WTC11 (cell line): ENCODE data around the gene DNM1. TPM values are rescaled to one million over a fixed set of nuclear protein-coding genes. Genes with fewer than 3 reads are reported as not detected.

ENCODE experiments used
- ATAC-seq: fragments of 200-7000 bp; cut with Tn5 transposase; 2 replicates; pipeline ENCODE4 v1.10.0; 2021; ENCODE audit warnings: mild to moderate bottlenecking, moderate library complexity
- CTCF ChIA-PET: fragments of 300-600 bp; sonication (Branson Sonifier 250); formaldehyde crosslinking; loops from one replicate; lab custom pipeline; 2021; ENCODE audit warnings: antibody characterized with exemption; lab: Charles Lee
- POLR2A ChIA-PET: fragments of 350-600 bp; sonication (Branson Sonifier 250); formaldehyde crosslinking; loops from one replicate; lab custom pipeline; 2021; ENCODE audit warnings: antibody characterized with exemption; lab: Charles Lee
- DNase-seq: peaks from one replicate; pipeline ENCODE4 v3.0.0; 2021; ENCODE audit warnings: low spot score
- H3K27ac Mint-ChIP-seq: 2 replicates; pipeline ENCODE4 v1.8.0; 2021; ENCODE audit warnings: mixed read lengths
- H3K27me3 Mint-ChIP-seq: 2 replicates; pipeline ENCODE4 v1.8.0; 2021; ENCODE audit warnings: low read depth, mild to moderate bottlenecking, moderate library complexity, mixed read lengths
- H3K36me3 Mint-ChIP-seq: 2 replicates; pipeline ENCODE4 v1.8.0; 2021; ENCODE audit warnings: mixed read lengths
- H3K4me1 Mint-ChIP-seq: 2 replicates; pipeline ENCODE4 v1.8.0; 2022; ENCODE audit warnings: mixed read lengths
- H3K4me3 Mint-ChIP-seq: 2 replicates; pipeline ENCODE4 v1.8.0; 2021; ENCODE audit warnings: mild to moderate bottlenecking, moderate library complexity, mixed read lengths
- H3K9me3 Mint-ChIP-seq: 2 replicates; pipeline ENCODE4 v1.8.0; 2021; ENCODE audit warnings: mixed read lengths
- CREM ChIP-seq: sonication (generic); formaldehyde crosslinking; IDR thresholded peaks from 2 replicates; pipeline ENCODE4 v1.8.1; 2022; ENCODE audit warnings: mild to moderate bottlenecking, missing genetic modification reagents, moderate library complexity
- FOXP1 ChIP-seq: sonication (generic); formaldehyde crosslinking; IDR thresholded peaks from 2 replicates; pipeline ENCODE4 v1.8.0; 2022; ENCODE audit warnings: missing genetic modification reagents, mild to moderate bottlenecking, moderate library complexity, borderline replicate concordance
- GABPB1 ChIP-seq: sonication (generic); formaldehyde crosslinking; IDR thresholded peaks from 2 replicates; pipeline ENCODE4 v1.8.1; 2023; ENCODE audit warnings: mild to moderate bottlenecking, missing genetic modification reagents
- GRHL2 ChIP-seq: fragments of 250-450 bp; sonication (Bioruptor Pico); IDR thresholded peaks from 2 replicates; pipeline ENCODE4 v1.8.0; 2022; ENCODE audit warnings: mild to moderate bottlenecking, moderate library complexity; ENCODE audit not compliant: insufficient replicate concordance, severe bottlenecking
- IRF2 ChIP-seq: sonication (generic); formaldehyde crosslinking; IDR thresholded peaks from 2 replicates; pipeline ENCODE4 v1.8.0; 2022; ENCODE audit warnings: low read depth, missing genetic modification reagents, borderline replicate concordance
- JAZF1 ChIP-seq: fragments of 250-450 bp; sonication (Bioruptor Pico); IDR thresholded peaks from 2 replicates; pipeline ENCODE4 v1.9.0; 2021; ENCODE audit warnings: moderate library complexity, mild to moderate bottlenecking, inconsistent platforms
- NFE2L1 ChIP-seq: sonication (generic); formaldehyde crosslinking; IDR thresholded peaks from 2 replicates; pipeline ENCODE4 v1.8.1; 2023; ENCODE audit warnings: missing genetic modification reagents
- SOX15 ChIP-seq: fragments of 250-450 bp; sonication (Bioruptor Pico); IDR thresholded peaks from 2 replicates; pipeline ENCODE4 v1.9.0; 2021; ENCODE audit warnings: mild to moderate bottlenecking
- ZNF121 ChIP-seq: sonication (generic); formaldehyde crosslinking; IDR thresholded peaks from 2 replicates; pipeline ENCODE4 v1.8.0; 2023; ENCODE audit warnings: missing genetic modification reagents
- ZNF423 ChIP-seq: fragments of 250-450 bp; sonication (Bioruptor Pico); IDR thresholded peaks from 2 replicates; pipeline ENCODE4 v2.1.2; 2022; ENCODE audit warnings: mild to moderate bottlenecking, moderate library complexity
- total RNA-seq: library from RNA; stranded (reverse); gene quantifications from 3 replicates; pipeline ENCODE4 v1.2.3, GENCODE V29; 2021
- TF ChIP-seq, protein P1 (sequence below): fragments of 250-450 bp; sonication (Bioruptor Pico); IDR thresholded peaks from 2 replicates; pipeline ENCODE4 v1.8.0; 2021; ENCODE audit warnings: mild to moderate bottlenecking
- TF ChIP-seq, protein P2 (sequence below): sonication (generic); formaldehyde crosslinking; IDR thresholded peaks from 2 replicates; pipeline ENCODE4 v1.8.1; 2022; ENCODE audit warnings: mild to moderate bottlenecking, moderate library complexity, missing genetic modification reagents
- TF ChIP-seq, protein P3 (sequence below): sonication (generic); formaldehyde crosslinking; IDR thresholded peaks from 2 replicates; pipeline ENCODE4 v1.8.1; 2022; ENCODE audit warnings: missing genetic modification reagents, borderline replicate concordance
- TF ChIP-seq, protein P4 (sequence below): sonication (generic); formaldehyde crosslinking; IDR thresholded peaks from 2 replicates; pipeline ENCODE4 v1.8.1; 2022; ENCODE audit warnings: mild to moderate bottlenecking, missing genetic modification reagents, moderate library complexity, borderline replicate concordance
- TF ChIP-seq, protein P5 (sequence below): sonication (generic); formaldehyde crosslinking; IDR thresholded peaks from 2 replicates; pipeline ENCODE4 v1.8.1; 2023; ENCODE audit warnings: mild to moderate bottlenecking, missing genetic modification reagents
- TF ChIP-seq, protein P6 (sequence below): sonication (generic); formaldehyde crosslinking; IDR thresholded peaks from 2 replicates; pipeline ENCODE4 v1.8.0; 2023; ENCODE audit warnings: missing genetic modification reagents, mild to moderate bottlenecking, borderline replicate concordance
- TF ChIP-seq, protein P7 (sequence below): fragments of 250-450 bp; sonication (Bioruptor Pico); IDR thresholded peaks from 2 replicates; pipeline ENCODE4 v1.9.0; 2021; ENCODE audit warnings: mild to moderate bottlenecking

The DNM1 gene
- total RNA-seq, 1 experiment from 2014 or later: 79.0 TPM

DNA sequence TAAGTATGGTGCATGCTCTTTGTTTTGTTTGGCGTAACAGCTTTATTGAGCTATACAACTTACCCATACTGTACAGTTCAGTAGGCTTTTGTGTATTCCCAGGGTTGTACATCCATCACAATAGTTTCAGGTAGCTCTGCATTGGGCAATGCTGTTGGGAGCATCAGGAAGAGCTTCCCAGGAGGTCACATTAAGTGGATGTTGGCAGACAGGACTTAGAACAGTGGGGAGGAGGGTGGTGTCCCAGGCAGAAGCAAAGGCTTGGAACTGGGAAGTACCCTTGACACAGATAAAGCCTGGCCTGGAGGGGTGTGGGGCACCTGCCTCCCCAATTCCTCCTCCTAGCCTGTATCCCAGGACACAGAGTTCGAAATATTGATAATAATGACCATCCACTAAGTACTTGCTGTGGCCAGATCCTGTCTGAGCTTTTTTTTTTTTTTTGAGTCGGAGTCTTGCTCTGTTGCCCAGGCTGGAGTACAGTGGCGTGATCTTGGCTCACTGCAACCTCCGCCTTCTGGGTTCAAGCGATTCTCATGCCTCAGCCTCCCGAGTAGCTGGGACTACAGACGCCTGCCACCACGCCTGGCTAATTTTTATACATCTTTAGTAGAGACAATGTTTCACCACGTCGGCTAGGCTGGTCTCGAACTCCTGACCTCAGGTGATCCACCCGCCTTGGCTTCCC, 41.8 kb upstream of the DNM1 start:
- ChIA-PET POLR2A (interaction anchor here (1.0 kb wide), 1 partner anchor 94 kb away, joined by 3 read pairs; no protein-coding TSS in a partner anchor), CTCF (interaction anchor here (1.6 to 3.6 kb wide), 5 partner anchors 10 to 277 kb away, joined by 5 to 37 read pairs (median 30); partner anchors contain the start of gene DNM1)
- Mint-ChIP-seq H3K36me3 (peaks cover 15% of the 10 kb centered on the region), H3K4me1 (peaks cover 5% of the 10 kb centered on the region), H3K9me3 (no peaks in the 10 kb centered on the region), H3K27ac (no peak overlapping the region), H3K27me3 (no peaks in the 10 kb centered on the region), H3K4me3 (peak overlapping the region; percentile 74)
- ATAC-seq (no peak), DNase-seq (no peak)
- TF ChIP-seq, protein P1, sequence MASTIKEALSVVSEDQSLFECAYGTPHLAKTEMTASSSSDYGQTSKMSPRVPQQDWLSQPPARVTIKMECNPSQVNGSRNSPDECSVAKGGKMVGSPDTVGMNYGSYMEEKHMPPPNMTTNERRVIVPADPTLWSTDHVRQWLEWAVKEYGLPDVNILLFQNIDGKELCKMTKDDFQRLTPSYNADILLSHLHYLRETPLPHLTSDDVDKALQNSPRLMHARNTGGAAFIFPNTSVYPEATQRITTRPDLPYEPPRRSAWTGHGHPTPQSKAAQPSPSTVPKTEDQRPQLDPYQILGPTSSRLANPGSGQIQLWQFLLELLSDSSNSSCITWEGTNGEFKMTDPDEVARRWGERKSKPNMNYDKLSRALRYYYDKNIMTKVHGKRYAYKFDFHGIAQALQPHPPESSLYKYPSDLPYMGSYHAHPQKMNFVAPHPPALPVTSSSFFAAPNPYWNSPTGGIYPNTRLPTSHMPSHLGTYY: no peak
- TF ChIP-seq JAZF1 (no peak), GRHL2 (CRISPR knock-in tag) (no peak), GABPB1 (CRISPR knock-in tag) (no peak), NFE2L1 (CRISPR knock-in tag) (no peak), CREM (CRISPR knock-in tag) (no peak)
- TF ChIP-seq, protein P2, sequence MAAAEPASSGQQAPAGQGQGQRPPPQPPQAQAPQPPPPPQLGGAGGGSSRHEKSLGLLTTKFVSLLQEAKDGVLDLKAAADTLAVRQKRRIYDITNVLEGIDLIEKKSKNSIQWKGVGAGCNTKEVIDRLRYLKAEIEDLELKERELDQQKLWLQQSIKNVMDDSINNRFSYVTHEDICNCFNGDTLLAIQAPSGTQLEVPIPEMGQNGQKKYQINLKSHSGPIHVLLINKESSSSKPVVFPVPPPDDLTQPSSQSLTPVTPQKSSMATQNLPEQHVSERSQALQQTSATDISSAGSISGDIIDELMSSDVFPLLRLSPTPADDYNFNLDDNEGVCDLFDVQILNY: no peak
- TF ChIP-seq, protein P3, sequence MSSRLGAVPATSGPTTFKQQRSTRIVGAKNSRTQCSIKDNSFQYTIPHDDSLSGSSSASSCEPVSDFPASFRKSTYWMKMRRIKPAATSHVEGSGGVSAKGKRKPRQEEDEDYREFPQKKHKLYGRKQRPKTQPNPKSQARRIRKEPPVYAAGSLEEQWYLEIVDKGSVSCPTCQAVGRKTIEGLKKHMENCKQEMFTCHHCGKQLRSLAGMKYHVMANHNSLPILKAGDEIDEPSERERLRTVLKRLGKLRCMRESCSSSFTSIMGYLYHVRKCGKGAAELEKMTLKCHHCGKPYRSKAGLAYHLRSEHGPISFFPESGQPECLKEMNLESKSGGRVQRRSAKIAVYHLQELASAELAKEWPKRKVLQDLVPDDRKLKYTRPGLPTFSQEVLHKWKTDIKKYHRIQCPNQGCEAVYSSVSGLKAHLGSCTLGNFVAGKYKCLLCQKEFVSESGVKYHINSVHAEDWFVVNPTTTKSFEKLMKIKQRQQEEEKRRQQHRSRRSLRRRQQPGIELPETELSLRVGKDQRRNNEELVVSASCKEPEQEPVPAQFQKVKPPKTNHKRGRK (CRISPR knock-in tag): no peak
- TF ChIP-seq, protein P4, sequence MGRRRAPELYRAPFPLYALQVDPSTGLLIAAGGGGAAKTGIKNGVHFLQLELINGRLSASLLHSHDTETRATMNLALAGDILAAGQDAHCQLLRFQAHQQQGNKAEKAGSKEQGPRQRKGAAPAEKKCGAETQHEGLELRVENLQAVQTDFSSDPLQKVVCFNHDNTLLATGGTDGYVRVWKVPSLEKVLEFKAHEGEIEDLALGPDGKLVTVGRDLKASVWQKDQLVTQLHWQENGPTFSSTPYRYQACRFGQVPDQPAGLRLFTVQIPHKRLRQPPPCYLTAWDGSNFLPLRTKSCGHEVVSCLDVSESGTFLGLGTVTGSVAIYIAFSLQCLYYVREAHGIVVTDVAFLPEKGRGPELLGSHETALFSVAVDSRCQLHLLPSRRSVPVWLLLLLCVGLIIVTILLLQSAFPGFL (CRISPR knock-in tag): no peak
- TF ChIP-seq, protein P5, sequence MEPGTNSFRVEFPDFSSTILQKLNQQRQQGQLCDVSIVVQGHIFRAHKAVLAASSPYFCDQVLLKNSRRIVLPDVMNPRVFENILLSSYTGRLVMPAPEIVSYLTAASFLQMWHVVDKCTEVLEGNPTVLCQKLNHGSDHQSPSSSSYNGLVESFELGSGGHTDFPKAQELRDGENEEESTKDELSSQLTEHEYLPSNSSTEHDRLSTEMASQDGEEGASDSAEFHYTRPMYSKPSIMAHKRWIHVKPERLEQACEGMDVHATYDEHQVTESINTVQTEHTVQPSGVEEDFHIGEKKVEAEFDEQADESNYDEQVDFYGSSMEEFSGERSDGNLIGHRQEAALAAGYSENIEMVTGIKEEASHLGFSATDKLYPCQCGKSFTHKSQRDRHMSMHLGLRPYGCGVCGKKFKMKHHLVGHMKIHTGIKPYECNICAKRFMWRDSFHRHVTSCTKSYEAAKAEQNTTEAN (CRISPR knock-in tag): no peak

DNA sequence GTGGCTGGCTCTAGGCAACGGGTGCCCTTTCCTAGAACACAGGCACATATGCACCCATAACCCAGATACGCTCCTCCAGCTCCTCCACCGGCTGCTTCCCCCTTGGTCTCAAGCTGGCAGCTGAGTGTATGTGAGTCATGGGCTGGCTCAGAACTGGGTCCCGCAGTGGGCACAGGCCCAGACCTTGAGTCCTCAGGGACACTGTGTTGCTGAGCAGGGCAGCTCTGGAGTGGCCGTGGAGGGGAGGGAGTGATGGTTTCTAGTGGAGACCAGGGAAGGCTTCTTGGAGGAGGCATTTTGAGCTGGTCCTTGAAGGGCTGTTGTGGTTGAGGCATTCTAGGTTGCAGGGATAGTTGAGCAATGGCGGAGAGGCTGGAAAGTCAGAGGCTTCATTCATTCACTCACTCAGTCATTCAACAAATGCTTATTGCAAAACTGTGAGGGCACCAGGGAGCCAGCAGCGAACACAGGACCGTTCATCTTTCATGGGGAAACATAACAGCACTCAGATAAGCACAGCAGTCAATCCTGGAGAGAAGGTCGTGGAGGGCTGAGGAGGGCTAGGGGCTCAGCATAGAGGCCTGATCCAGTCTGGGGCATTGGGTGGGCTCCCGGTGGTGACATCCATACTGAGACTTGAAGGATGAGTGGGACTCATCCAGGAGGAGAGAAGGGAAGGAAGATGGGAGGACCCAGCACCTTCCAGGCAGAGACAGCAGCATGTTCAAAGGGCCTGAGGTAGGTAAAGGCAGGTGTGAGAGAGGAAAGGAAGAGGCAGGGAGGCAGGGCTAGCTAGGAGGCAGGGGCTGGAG, 40.8 kb upstream of the DNM1 start:
- DNase-seq (no peak), ATAC-seq (no peak)
- H3K9me3 Mint-ChIP-seq: no peaks in the 10 kb centered on the region
- no peak overlapping the region for H3K27ac Mint-ChIP-seq
- no peaks in the 10 kb centered on the region for H3K27me3 Mint-ChIP-seq
- peaks cover 5% of the 10 kb centered on the region for H3K4me1 Mint-ChIP-seq
- CTCF ChIA-PET: interaction anchor here (3.6 kb wide), 1 partner anchor 37 kb away, joined by 30 read pairs; no protein-coding TSS in a partner anchor
- H3K4me3 Mint-ChIP-seq: no peak overlapping the region
- peaks cover 21% of the 10 kb centered on the region for H3K36me3 Mint-ChIP-seq
- POLR2A ChIA-PET: no interaction called here
- TF ChIP-seq ZNF423 (no peak), ZNF121 (CRISPR knock-in tag) (no peak), FOXP1 (CRISPR knock-in tag) (no peak), SOX15 (CRISPR knock-in tag) (no peak), IRF2 (CRISPR knock-in tag) (no peak), JAZF1 (no peak)
- TF ChIP-seq, protein P6, sequence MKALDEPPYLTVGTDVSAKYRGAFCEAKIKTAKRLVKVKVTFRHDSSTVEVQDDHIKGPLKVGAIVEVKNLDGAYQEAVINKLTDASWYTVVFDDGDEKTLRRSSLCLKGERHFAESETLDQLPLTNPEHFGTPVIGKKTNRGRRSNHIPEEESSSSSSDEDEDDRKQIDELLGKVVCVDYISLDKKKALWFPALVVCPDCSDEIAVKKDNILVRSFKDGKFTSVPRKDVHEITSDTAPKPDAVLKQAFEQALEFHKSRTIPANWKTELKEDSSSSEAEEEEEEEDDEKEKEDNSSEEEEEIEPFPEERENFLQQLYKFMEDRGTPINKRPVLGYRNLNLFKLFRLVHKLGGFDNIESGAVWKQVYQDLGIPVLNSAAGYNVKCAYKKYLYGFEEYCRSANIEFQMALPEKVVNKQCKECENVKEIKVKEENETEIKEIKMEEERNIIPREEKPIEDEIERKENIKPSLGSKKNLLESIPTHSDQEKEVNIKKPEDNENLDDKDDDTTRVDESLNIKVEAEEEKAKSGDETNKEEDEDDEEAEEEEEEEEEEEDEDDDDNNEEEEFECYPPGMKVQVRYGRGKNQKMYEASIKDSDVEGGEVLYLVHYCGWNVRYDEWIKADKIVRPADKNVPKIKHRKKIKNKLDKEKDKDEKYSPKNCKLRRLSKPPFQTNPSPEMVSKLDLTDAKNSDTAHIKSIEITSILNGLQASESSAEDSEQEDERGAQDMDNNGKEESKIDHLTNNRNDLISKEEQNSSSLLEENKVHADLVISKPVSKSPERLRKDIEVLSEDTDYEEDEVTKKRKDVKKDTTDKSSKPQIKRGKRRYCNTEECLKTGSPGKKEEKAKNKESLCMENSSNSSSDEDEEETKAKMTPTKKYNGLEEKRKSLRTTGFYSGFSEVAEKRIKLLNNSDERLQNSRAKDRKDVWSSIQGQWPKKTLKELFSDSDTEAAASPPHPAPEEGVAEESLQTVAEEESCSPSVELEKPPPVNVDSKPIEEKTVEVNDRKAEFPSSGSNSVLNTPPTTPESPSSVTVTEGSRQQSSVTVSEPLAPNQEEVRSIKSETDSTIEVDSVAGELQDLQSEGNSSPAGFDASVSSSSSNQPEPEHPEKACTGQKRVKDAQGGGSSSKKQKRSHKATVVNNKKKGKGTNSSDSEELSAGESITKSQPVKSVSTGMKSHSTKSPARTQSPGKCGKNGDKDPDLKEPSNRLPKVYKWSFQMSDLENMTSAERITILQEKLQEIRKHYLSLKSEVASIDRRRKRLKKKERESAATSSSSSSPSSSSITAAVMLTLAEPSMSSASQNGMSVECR (CRISPR knock-in tag): no peak
- TF ChIP-seq, protein P7, sequence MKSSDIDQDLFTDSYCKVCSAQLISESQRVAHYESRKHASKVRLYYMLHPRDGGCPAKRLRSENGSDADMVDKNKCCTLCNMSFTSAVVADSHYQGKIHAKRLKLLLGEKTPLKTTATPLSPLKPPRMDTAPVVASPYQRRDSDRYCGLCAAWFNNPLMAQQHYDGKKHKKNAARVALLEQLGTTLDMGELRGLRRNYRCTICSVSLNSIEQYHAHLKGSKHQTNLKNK: no peak
- TF ChIP-seq, protein P4 (CRISPR knock-in tag): no peak
- TF ChIP-seq, protein P2: no peak
